ENCODE data around the gene TYMP.
"Not testable (repeated sequence)": the region's sequence is repeated elsewhere in the genome, so short reads cannot be mapped to it uniquely, and the experiment has no call there.

The TYMP gene

GRCh38 chr22:50535113-50535512, 5.3 kb upstream of the TYMP start:
- peak overlapping the region; percentile 22 for H3K27ac Mint-ChIP-seq
- H3K4me1 Mint-ChIP-seq (ENCODE audit: low read depth), result peaks cover 38% of the 10 kb centered on the region
- no peaks in the 10 kb centered on the region for H3K9me3 Mint-ChIP-seq (ENCODE audit: low read depth)
- no peaks in the 10 kb centered on the region for H3K27me3 Mint-ChIP-seq
- no peaks in the 10 kb centered on the region for H3K36me3 Mint-ChIP-seq
- H3K4me3 Mint-ChIP-seq, result no peak overlapping the region

DNA sequence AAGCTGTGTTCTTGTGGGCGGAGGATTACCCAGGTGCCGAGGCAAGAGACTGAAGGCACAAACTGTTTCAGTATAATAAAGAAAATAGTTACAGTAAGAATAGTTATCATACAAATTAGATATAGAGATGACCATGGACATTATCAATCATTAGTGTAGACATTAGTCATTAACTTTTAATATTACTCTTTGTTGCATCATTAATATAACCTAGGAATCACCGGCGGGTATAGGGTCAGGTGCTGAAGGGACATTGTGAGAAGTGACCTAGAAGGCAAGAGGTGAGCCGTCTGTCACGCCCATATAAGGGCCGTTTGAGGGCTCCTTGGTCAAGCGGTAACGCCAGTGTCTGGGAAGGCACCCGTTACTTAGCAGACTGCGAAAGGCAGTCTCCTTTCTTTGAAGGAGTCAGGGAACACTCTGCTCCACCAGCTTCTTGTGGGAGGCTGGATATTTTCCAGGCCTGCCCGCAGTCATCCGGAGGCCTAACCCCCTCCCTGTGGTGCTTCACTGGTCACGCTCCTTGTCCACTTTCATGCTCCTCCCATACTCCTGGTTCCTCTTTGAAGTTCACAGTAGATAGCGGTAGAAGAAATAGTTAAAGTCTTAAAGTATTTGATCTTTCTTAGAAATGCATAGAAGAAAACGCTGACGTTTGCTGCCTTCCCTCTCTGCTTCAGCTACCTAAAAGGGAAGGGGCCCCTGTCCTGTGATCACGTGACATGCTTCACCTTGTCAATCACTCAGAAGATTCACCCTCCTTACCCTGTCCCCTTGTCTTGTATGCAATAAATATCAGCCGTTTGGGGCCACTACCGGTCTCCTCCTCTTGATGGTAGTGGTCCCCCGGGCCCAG, 4.3 kb upstream of the TYMP start:
- Mint-ChIP-seq H3K4me3 (peak overlapping the region; percentile 60), H3K4me1 (ENCODE audit: low read depth) (peaks cover 28% of the 10 kb centered on the region), H3K27ac (peak overlapping the region; percentile 76)
- not testable (repeated sequence) for H3K36me3 Mint-ChIP-seq; H3K27me3 Mint-ChIP-seq; H3K9me3 Mint-ChIP-seq (ENCODE audit: low read depth)

GRCh38 chr22:50532824-50533796, 3.3 kb upstream of the TYMP start:
- Mint-ChIP-seq H3K4me1 (ENCODE audit: low read depth) (peaks cover 27% of the 10 kb centered on the region), H3K36me3 (no peaks in the 10 kb centered on the region), H3K27me3 (no peaks in the 10 kb centered on the region), H3K27ac (peak overlapping the region; percentile 76), H3K4me3 (peak overlapping the region; percentile 89), H3K9me3 (ENCODE audit: low read depth) (no peaks in the 10 kb centered on the region)

- Mint-ChIP-seq H3K27me3 (no peaks in the 10 kb centered on the region), H3K27ac (peak overlapping the region; percentile 76), H3K9me3 (ENCODE audit: low read depth) (no peaks in the 10 kb centered on the region), H3K36me3 (no peaks in the 10 kb centered on the region), H3K4me3 (peak overlapping the region; percentile 89), H3K4me1 (ENCODE audit: low read depth) (peaks cover 30% of the 10 kb centered on the region)
Measured at GRCh38 chr22:50531962-50532674, 2.3 kb upstream of the TYMP start.

DNA sequence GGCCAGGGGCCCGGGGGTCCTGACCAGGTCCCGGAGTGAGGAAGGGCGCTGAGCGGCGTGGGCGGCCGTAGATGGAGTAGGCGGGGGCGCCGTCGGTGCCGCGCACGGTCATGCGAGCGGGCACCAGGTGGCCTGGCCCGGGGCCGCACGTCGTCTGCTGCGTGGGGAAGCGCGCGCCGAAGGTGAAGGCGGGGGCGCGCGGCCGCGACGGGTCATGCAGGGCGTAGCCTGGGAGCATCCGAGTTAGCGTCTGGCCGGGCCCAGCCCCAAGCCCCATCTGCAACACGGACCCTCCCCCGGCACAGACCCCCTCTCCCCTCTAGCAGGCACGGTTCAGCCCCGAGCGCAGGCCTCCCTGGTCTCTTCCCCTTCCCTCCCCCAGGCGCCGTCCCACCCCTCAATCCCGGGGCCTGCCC, 1.7 kb upstream of the TYMP start:
- no peaks in the 10 kb centered on the region for H3K36me3 Mint-ChIP-seq

DNA sequence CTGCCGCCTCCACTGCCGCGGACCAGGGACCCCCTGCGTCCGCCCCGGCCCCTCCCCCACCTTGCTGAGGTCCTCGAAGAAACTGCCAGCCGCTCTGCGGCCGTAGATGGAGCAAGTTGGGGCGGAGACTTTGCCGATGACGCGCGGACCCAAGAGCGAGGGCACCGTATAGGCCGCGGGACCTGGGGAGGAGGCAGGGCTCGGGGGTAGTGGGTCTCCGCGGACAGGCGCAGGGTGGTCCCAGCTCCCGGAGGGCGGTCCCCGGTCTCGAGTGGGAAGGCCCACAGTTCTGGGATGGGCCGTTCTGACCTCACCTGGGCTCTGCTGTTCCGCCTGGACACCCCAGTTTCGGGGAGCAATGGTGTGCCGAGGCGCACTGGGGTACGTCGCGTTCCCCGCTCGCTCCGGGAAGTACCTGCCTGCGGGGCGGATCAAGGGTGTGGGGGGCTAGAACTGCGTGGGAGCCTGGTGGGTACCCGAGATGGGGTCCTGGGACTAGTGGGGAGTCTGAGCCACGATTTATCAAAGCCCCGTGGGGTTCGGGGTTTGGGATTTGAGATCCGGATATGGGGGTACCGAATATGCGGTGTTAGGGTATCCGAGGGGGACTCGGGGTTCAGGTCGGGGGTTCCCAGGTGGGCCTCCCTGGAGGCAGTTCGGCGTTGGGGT, 1.2 kb upstream of the TYMP start:
- Mint-ChIP-seq H3K27ac (peak overlapping the region; percentile 93), H3K4me3 (peak overlapping the region; percentile 89), H3K36me3 (no peaks in the 10 kb centered on the region), H3K9me3 (ENCODE audit: low read depth) (no peaks in the 10 kb centered on the region), H3K4me1 (ENCODE audit: low read depth) (peaks cover 34% of the 10 kb centered on the region), H3K27me3 (no peaks in the 10 kb centered on the region)

More for the DNA sequence above, 1.7 kb upstream of the TYMP start:
- peaks cover 34% of the 10 kb centered on the region for H3K4me1 Mint-ChIP-seq (ENCODE audit: low read depth)
- no peaks in the 10 kb centered on the region for H3K9me3 Mint-ChIP-seq (ENCODE audit: low read depth)
- H3K4me3 Mint-ChIP-seq, result peak overlapping the region; percentile 89
- peak overlapping the region; percentile 93 for H3K27ac Mint-ChIP-seq
- H3K27me3 Mint-ChIP-seq, result no peaks in the 10 kb centered on the region

- Mint-ChIP-seq H3K4me3 (peak overlapping the region; percentile 89), H3K4me1 (ENCODE audit: low read depth) (peaks cover 34% of the 10 kb centered on the region), H3K9me3 (ENCODE audit: low read depth) (no peaks in the 10 kb centered on the region), H3K36me3 (no peaks in the 10 kb centered on the region), H3K27ac (peak overlapping the region; percentile 93), H3K27me3 (no peaks in the 10 kb centered on the region)
Measured at GRCh38 chr22:50530580-50530876, 716 bp upstream of the TYMP start.

DNA sequence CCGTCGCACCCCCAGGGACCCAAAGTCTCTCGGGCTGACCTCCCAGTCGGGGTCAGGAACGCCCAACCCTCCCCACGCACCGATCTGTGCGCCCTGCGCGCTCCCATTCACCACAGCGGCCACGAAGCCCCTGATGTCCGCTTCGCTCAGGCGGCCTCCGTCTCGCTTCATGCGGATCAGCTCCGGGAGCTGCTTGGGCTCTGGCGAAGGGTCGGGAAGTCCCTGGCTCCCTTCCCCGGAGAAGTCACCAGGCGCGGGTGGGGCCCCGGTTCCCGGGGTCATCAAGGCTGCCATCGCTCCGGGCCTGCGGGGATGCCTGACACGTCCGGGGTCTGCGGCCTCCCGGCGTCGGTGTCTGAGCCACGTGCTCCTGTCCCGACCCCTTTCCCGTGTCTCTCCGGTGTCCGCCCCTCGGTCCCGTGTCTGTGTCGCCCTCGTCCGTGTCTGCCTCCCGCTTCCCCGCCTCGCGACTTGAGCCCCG, 356 bp downstream of the TYMP start:
- H3K4me3 Mint-ChIP-seq, result peak overlapping the region; percentile 61

GRCh38 chr22:50528682-50529415, 963 bp downstream of the TYMP start:
- Mint-ChIP-seq H3K9me3 (ENCODE audit: low read depth) (no peaks in the 10 kb centered on the region), H3K36me3 (peaks cover 2% of the 10 kb centered on the region), H3K4me1 (ENCODE audit: low read depth) (peaks cover 33% of the 10 kb centered on the region), H3K27me3 (no peaks in the 10 kb centered on the region), H3K27ac (peak overlapping the region; percentile 80), H3K4me3 (peak overlapping the region; percentile 77)

More for the DNA sequence above, 356 bp downstream of the TYMP start:
- Mint-ChIP-seq H3K9me3 (ENCODE audit: low read depth) (no peaks in the 10 kb centered on the region), H3K36me3 (peaks cover 2% of the 10 kb centered on the region), H3K4me1 (ENCODE audit: low read depth) (peaks cover 37% of the 10 kb centered on the region), H3K27me3 (no peaks in the 10 kb centered on the region), H3K27ac (no peak overlapping the region)

GRCh38 chr22:50527921-50528681, 1.7 kb downstream of the TYMP start:
- Mint-ChIP-seq H3K27ac (peak overlapping the region; percentile 80), H3K9me3 (ENCODE audit: low read depth) (no peaks in the 10 kb centered on the region), H3K36me3 (peaks cover 2% of the 10 kb centered on the region), H3K4me3 (peak overlapping the region; percentile 77), H3K27me3 (no peaks in the 10 kb centered on the region), H3K4me1 (ENCODE audit: low read depth) (peaks cover 27% of the 10 kb centered on the region)

- Mint-ChIP-seq H3K27me3 (no peaks in the 10 kb centered on the region), H3K27ac (peak overlapping the region; percentile 80), H3K4me3 (peak overlapping the region; percentile 77), H3K36me3 (peaks cover 2% of the 10 kb centered on the region), H3K9me3 (ENCODE audit: low read depth) (no peaks in the 10 kb centered on the region), H3K4me1 (ENCODE audit: low read depth) (peaks cover 23% of the 10 kb centered on the region)
Measured at GRCh38 chr22:50526834-50527801, 2.7 kb downstream of the TYMP start.

- Mint-ChIP-seq H3K27me3 (no peaks in the 10 kb centered on the region), H3K27ac (peak overlapping the region; percentile 80), H3K9me3 (ENCODE audit: low read depth) (no peaks in the 10 kb centered on the region), H3K4me1 (ENCODE audit: low read depth) (peaks cover 23% of the 10 kb centered on the region), H3K36me3 (peaks cover 2% of the 10 kb centered on the region), H3K4me3 (peak overlapping the region; percentile 77)
Measured at GRCh38 chr22:50526108-50526833, 3.5 kb downstream of the TYMP start.

Measured in activated naive CD8-positive, alpha-beta T cell (primary cell).